ENCODE results near the gene ETDA.

ETDA gene

GRCh38 chrX:135275973-135276372, 24.1 kb downstream of the ETDA start:
- no peak overlapping the region for H3K9ac ChIP-seq (ENCODE audit: low read length)
- H3K27me3 ChIP-seq (ENCODE audit: control insufficient read depth, insufficient read depth, low read length), result no peaks in the 10 kb centered on the region
- H3K36me3 ChIP-seq (ENCODE audit: control insufficient read depth, insufficient read depth, low read length), result no peaks in the 10 kb centered on the region
- H3K4me3 ChIP-seq (ENCODE audit: low read depth, low read length), result no peak overlapping the region
- H3K4me1 ChIP-seq (ENCODE audit: control insufficient read depth, insufficient read depth, low read length), result peaks cover 13% of the 10 kb centered on the region
- H3K27ac ChIP-seq (ENCODE audit: low read depth, low read length), result no peak overlapping the region
- H3K9me3 ChIP-seq (ENCODE audit: control insufficient read depth, insufficient read depth, low read depth, low read length), result peaks cover 3% of the 10 kb centered on the region; the same call in 1 of the 2 replicates

- H3K4me3 ChIP-seq (ENCODE audit: low read depth, low read length), result no peak overlapping the region
- H3K4me1 ChIP-seq (ENCODE audit: control insufficient read depth, insufficient read depth, low read length), result no peaks in the 10 kb centered on the region
- peaks cover 78% of the 10 kb centered on the region for H3K9me3 ChIP-seq (ENCODE audit: control insufficient read depth, insufficient read depth, low read depth, low read length)
- peaks cover 39% of the 10 kb centered on the region for H3K36me3 ChIP-seq (ENCODE audit: control insufficient read depth, insufficient read depth, low read length)
- no peaks in the 10 kb centered on the region; the same call in 1 of the 2 replicates for H3K27me3 ChIP-seq (ENCODE audit: control insufficient read depth, insufficient read depth, low read length)
- H3K9ac ChIP-seq (ENCODE audit: low read length), result no peak overlapping the region
- H3K27ac ChIP-seq (ENCODE audit: low read depth, low read length), result no peak overlapping the region
Measured at GRCh38 chrX:135287266-135287823, 35.5 kb downstream of the ETDA start.

GRCh38 chrX:135295238-135295943, 43.5 kb downstream of the ETDA start:
- peak overlapping the region; percentile 68 for H3K4me3 ChIP-seq (ENCODE audit: low read depth, low read length)
- peaks cover 14% of the 10 kb centered on the region for H3K36me3 ChIP-seq (ENCODE audit: control insufficient read depth, insufficient read depth, low read length)
- H3K9ac ChIP-seq (ENCODE audit: low read length), result peak overlapping the region; percentile 37

GRCh38 chrX:135295944-135296305, 44.1 kb downstream of the ETDA start:
- Histone ChIP-seq H3K4me3 (ENCODE audit: low read depth, low read length) (peak overlapping the region; percentile 68), H3K27me3 (ENCODE audit: control insufficient read depth, insufficient read depth, low read length) (peaks cover 22% of the 10 kb centered on the region), H3K9ac (ENCODE audit: low read length) (no peak overlapping the region), H3K36me3 (ENCODE audit: control insufficient read depth, insufficient read depth, low read length) (peaks cover 11% of the 10 kb centered on the region), H3K27ac (ENCODE audit: low read depth, low read length) (no peak overlapping the region), H3K9me3 (ENCODE audit: control insufficient read depth, insufficient read depth, low read depth, low read length) (peaks cover 4% of the 10 kb centered on the region; the same call in 1 of the 2 replicates), H3K4me1 (ENCODE audit: control insufficient read depth, insufficient read depth, low read length) (peaks cover 12% of the 10 kb centered on the region)

More at GRCh38 chrX:135295238-135295943, 43.5 kb downstream of the ETDA start:
- Histone ChIP-seq H3K9me3 (ENCODE audit: control insufficient read depth, insufficient read depth, low read depth, low read length) (peaks cover 4% of the 10 kb centered on the region; the same call in 1 of the 2 replicates), H3K27me3 (ENCODE audit: control insufficient read depth, insufficient read depth, low read length) (peaks cover 22% of the 10 kb centered on the region), H3K27ac (ENCODE audit: low read depth, low read length) (no peak overlapping the region), H3K4me1 (ENCODE audit: control insufficient read depth, insufficient read depth, low read length) (peaks cover 12% of the 10 kb centered on the region)

- Histone ChIP-seq H3K4me1 (ENCODE audit: control insufficient read depth, insufficient read depth, low read length) (peaks cover 45% of the 10 kb centered on the region), H3K9ac (ENCODE audit: low read length) (peak overlapping the region; percentile 56), H3K27ac (ENCODE audit: low read depth, low read length) (peak overlapping the region; percentile 61), H3K9me3 (ENCODE audit: control insufficient read depth, insufficient read depth, low read depth, low read length) (no peaks in the 10 kb centered on the region), H3K4me3 (ENCODE audit: low read depth, low read length) (peak overlapping the region; percentile 35), H3K27me3 (ENCODE audit: control insufficient read depth, insufficient read depth, low read length) (peaks cover 16% of the 10 kb centered on the region), H3K36me3 (ENCODE audit: control insufficient read depth, insufficient read depth, low read length) (no peaks in the 10 kb centered on the region)
Measured at GRCh38 chrX:135302269-135302873, 50.5 kb downstream of the ETDA start.
